GM23248 (cell line): Measurements from ENCODE around the gene GPN2. TPM values are rescaled to one million over a fixed set of nuclear protein-coding genes. Genes with fewer than 3 reads are reported as not detected.

ENCODE experiments used
- DNase-seq: peaks from one replicate; pipeline ENCODE4 v3.0.0-alpha.2; 2015
- H2AFZ ChIP-seq: fragments of 200-600 bp; sonication (generic); 2 replicates; pipeline ENCODE4 v1.6.1; 2016; ENCODE audit warnings: antibody characterized with exemption
- H3F3A ChIP-seq: fragments of 200-600 bp; sonication (generic); 2 replicates; pipeline ENCODE4 v1.6.1; 2016; ENCODE audit warnings: mild to moderate bottlenecking, antibody characterized with exemption, mixed run types; ENCODE audit not compliant: insufficient read depth
- H3K27ac ChIP-seq: fragments of 200-600 bp; sonication (generic); 2 replicates; pipeline ENCODE4 v1.5.1; 2016; ENCODE audit warnings: mild to moderate bottlenecking
- H3K27me3 ChIP-seq: fragments of 200-600 bp; sonication (generic); replicated peaks from 2 replicates; pipeline ENCODE4 v1.6.1; 2016; ENCODE audit warnings: mild to moderate bottlenecking; ENCODE audit not compliant: insufficient read depth
- H3K36me3 ChIP-seq: fragments of 200-600 bp; sonication (generic); 2 replicates; pipeline ENCODE4 v1.6.1; 2016; ENCODE audit warnings: low read depth, mild to moderate bottlenecking
- H3K4me1 ChIP-seq: fragments of 200-600 bp; sonication (generic); 2 replicates; pipeline ENCODE4 v1.6.1; 2016; ENCODE audit warnings: mild to moderate bottlenecking; ENCODE audit not compliant: insufficient read depth
- H3K4me2 ChIP-seq: fragments of 200-600 bp; sonication (generic); one replicate; pipeline ENCODE4 v1.6.1; 2016; ENCODE audit warnings: mild to moderate bottlenecking; ENCODE audit not compliant: unreplicated experiment
- H3K4me3 ChIP-seq: fragments of 200-600 bp; sonication (generic); 2 replicates; pipeline ENCODE4 v1.5.1; 2016; ENCODE audit warnings: mild to moderate bottlenecking
- H3K79me2 ChIP-seq: fragments of 200-600 bp; sonication (generic); 2 replicates; pipeline ENCODE4 v1.6.1; 2016; ENCODE audit warnings: mild to moderate bottlenecking; ENCODE audit not compliant: insufficient read depth
- H3K9ac ChIP-seq: fragments of 200-600 bp; sonication (generic); 2 replicates; pipeline ENCODE4 v1.6.1; 2016; ENCODE audit warnings: mild to moderate bottlenecking
- H3K9me2 ChIP-seq: fragments of 200-600 bp; sonication (generic); 2 replicates; pipeline ENCODE4 v1.6.1; 2016; ENCODE audit warnings: mixed run types, mild to moderate bottlenecking, moderate library complexity; ENCODE audit not compliant: insufficient read depth
- H3K9me3 ChIP-seq: fragments of 200-600 bp; sonication (generic); one replicate; pipeline ENCODE4 v1.6.1; 2017; ENCODE audit warnings: low read depth
- H4K20me1 ChIP-seq: fragments of 200-600 bp; sonication (generic); 2 replicates; pipeline ENCODE4 v1.6.0; 2016; ENCODE audit not compliant: insufficient read depth
- EZH2 ChIP-seq: fragments of 200-600 bp; sonication (generic); IDR thresholded peaks from 2 replicates; pipeline ENCODE4 v1.6.1; 2018; ENCODE audit warnings: antibody characterized with exemption, mild to moderate bottlenecking; ENCODE audit not compliant: insufficient read depth, poor library complexity, severe bottlenecking
- EZH2phosphoT487 ChIP-seq: fragments of 200-600 bp; sonication (generic); IDR thresholded peaks from 2 replicates; pipeline ENCODE4 v1.6.1; 2018; ENCODE audit warnings: antibody characterized with exemption, moderate library complexity, mild to moderate bottlenecking, low read depth; ENCODE audit not compliant: insufficient read depth
- WGBS, 2 experiments: methylation state at CpG; one replicate each; pipeline ENCODE4 v1.1.6; 2015 to 2017; ENCODE audit warnings: low lambda C conversion rate in 2 of 2, low coverage in 1 of 2; ENCODE audit errors: missing lambda C conversion rate in 2 of 2; 5-methylcytosine and 5-hydroxymethylcytosine counted together
- in situ Hi-C: fragments of 300-500 bp; cut with MboI; formaldehyde crosslinking; loops from 2 replicates; pipeline ENCODE4 v1.15.0; 2020
- polyA plus RNA-seq: library from polyadenylated mRNA; unstranded; fragments of >200 nt; fragmentation: Nextera tagmentation; extraction: Ambion mirVana; gene quantifications from 2 replicates; pipeline ENCODE4 v1.2.1, GENCODE V29; 2016
- total RNA-seq: library from RNA; depleted of rRNA; stranded (reverse); fragments of >200 nt; shearing (Covaris generic); gene quantifications from 2 replicates; pipeline ENCODE4 v1.2.3, GENCODE V29; 2014

Gene GPN2
- total and polyA plus RNA-seq, 2 experiments from 2014 or later = 11.9 to 27.9 TPM

- 91 to 93% methylated on average over 6 of the region's 6 CpGs for WGBS, 2 experiments
- Histone ChIP-seq H3K9me3 (no peaks in the 10 kb centered on the region), H3K4me2 (no peak overlapping the region), H3K4me3 (no peak overlapping the region), H3K79me2 (peaks cover 42% of the 10 kb centered on the region), H3K27ac (no peak overlapping the region), H3F3A (peaks cover 15% of the 10 kb centered on the region), H3K36me3 (peaks cover 5% of the 10 kb centered on the region; the same call in 1 of the 2 replicates), H4K20me1 (no peaks in the 10 kb centered on the region), H3K9ac (no peak overlapping the region), H3K9me2 (no peaks in the 10 kb centered on the region), H3K27me3 (no peaks in the 10 kb centered on the region), H2AFZ (no peak overlapping the region), H3K4me1 (peaks cover 5% of the 10 kb centered on the region; the same call in 1 of the 2 replicates)
- in situ Hi-C loops = no loop called here
- no peak for TF ChIP-seq EZH2phosphoT487
- TF ChIP-seq EZH2 = no peak
- no peak for DNase-seq
Observed at GRCh38 chr1:26829184-26829911, 60.7 kb downstream of the GPN2 start.

GRCh38 chr1:26828411-26828991 lies 61.6 kb downstream of the GPN2 start:
- Histone ChIP-seq H3K4me3 (no peak overlapping the region), H4K20me1 (no peaks in the 10 kb centered on the region), H3K9me2 (no peaks in the 10 kb centered on the region), H3K9me3 (no peaks in the 10 kb centered on the region), H3K27me3 (no peaks in the 10 kb centered on the region), H3K36me3 (peaks cover 5% of the 10 kb centered on the region; the same call in 1 of the 2 replicates), H3F3A (peaks cover 15% of the 10 kb centered on the region), H3K79me2 (peaks cover 42% of the 10 kb centered on the region), H2AFZ (no peak overlapping the region), H3K4me2 (peak overlapping the region; percentile 57), H3K9ac (0 out of 2 replicates have a peak overlapping the region, but pooled peaks have one; percentile 11), H3K4me1 (peaks cover 5% of the 10 kb centered on the region; the same call in 1 of the 2 replicates), H3K27ac (no peak overlapping the region)
- TF ChIP-seq EZH2phosphoT487 = no peak
- no peak for TF ChIP-seq EZH2
- no peak for DNase-seq
- 42 to 50% methylated on average over 4 of the region's 4 CpGs for whole genome bisulfite sequencing, 2 experiments
- in situ Hi-C loops = no loop called here

- in situ Hi-C loops = no loop called here
Observed at GRCh38 chr1:26827663-26828062, 62.4 kb downstream of the GPN2 start.

GRCh38 chr1:26827106-26827604 lies 62.9 kb downstream of the GPN2 start:
- no peaks in the 10 kb centered on the region for H3K27me3 ChIP-seq
- in situ Hi-C loops = no loop called here
- TF ChIP-seq EZH2phosphoT487 (no peak), EZH2 (no peak)
- peak overlapping the region; percentile 87 for H3K9ac ChIP-seq
- no peaks in the 10 kb centered on the region for H3K9me2 ChIP-seq
- H3K9me3 ChIP-seq = no peaks in the 10 kb centered on the region
- H3F3A ChIP-seq = peaks cover 15% of the 10 kb centered on the region
- H3K27ac ChIP-seq = no peak overlapping the region
- peak overlapping the region; percentile 78 for H3K4me3 ChIP-seq
- H2AFZ ChIP-seq = peak overlapping the region; percentile 70
- H3K4me1 ChIP-seq = peaks cover 5% of the 10 kb centered on the region; the same call in 1 of the 2 replicates
- H3K36me3 ChIP-seq = no peaks in the 10 kb centered on the region
- peak overlapping the region; percentile 86 for H3K4me2 ChIP-seq
- DNase-seq = no peak
- H3K79me2 ChIP-seq = peaks cover 42% of the 10 kb centered on the region
- WGBS, 2 experiments = 2 to 7% methylated on average over 3 to 17 of the region's 17 CpGs
- no peaks in the 10 kb centered on the region for H4K20me1 ChIP-seq

More at GRCh38 chr1:26827663-26828062, 62.4 kb downstream of the GPN2 start:
- Histone ChIP-seq H4K20me1 (no peaks in the 10 kb centered on the region), H3K9me2 (no peaks in the 10 kb centered on the region), H3K27ac (no peak overlapping the region), H3K4me3 (peak overlapping the region; percentile 78), H3K9ac (peak overlapping the region; percentile 87), H2AFZ (peak overlapping the region; percentile 70; the same call in 1 of the 2 replicates), H3K9me3 (no peaks in the 10 kb centered on the region), H3K4me2 (peak overlapping the region; percentile 86), H3K36me3 (peaks cover 4% of the 10 kb centered on the region; the same call in 1 of the 2 replicates), H3K27me3 (no peaks in the 10 kb centered on the region), H3K79me2 (peaks cover 42% of the 10 kb centered on the region), H3F3A (peaks cover 15% of the 10 kb centered on the region), H3K4me1 (peaks cover 5% of the 10 kb centered on the region; the same call in 1 of the 2 replicates)
- DNase-seq = peak; percentile 30
- TF ChIP-seq EZH2phosphoT487 (no peak), EZH2 (no peak)
- WGBS, 2 experiments = 17 to 18% methylated on average over 11 of the region's 11 CpGs
